Activated T-helper 2 cell treated with anti-CD3 and anti-CD28 coated beads, Interferon-gamma antibody, Interleukin-2, Interleukin-4, amounts not matched to agents 10 μg/mL and 5 μg/mL and 100 μg/mL, durations not matched to agents 14 hours and 24 hours and 36 hours (primary cell): Measurements from ENCODE around the gene ADGRB3. TPM values are rescaled to one million over a fixed set of nuclear protein-coding genes. Genes with fewer than 3 reads are reported as not detected.

Experiments
- DNase-seq: peaks from one replicate; pipeline ENCODE4 v3.0.0; 2021; ENCODE audit warnings: low spot score
- H3K27ac Mint-ChIP-seq: one replicate; pipeline ENCODE4 v1.8.0; 2021; ENCODE audit warnings: mixed read lengths
- H3K27me3 Mint-ChIP-seq: one replicate; pipeline ENCODE4 v1.8.0; 2021; ENCODE audit warnings: low read depth, mixed read lengths
- H3K36me3 Mint-ChIP-seq: one replicate; pipeline ENCODE4 v1.8.0; 2021; ENCODE audit warnings: low read depth, mixed read lengths
- H3K4me1 Mint-ChIP-seq: one replicate; pipeline ENCODE4 v1.8.0; 2021; ENCODE audit warnings: low read depth, mixed read lengths
- H3K4me3 Mint-ChIP-seq: one replicate; pipeline ENCODE4 v1.8.0; 2021; ENCODE audit warnings: low read depth, mild to moderate bottlenecking, moderate library complexity, mixed read lengths
- H3K9me3 Mint-ChIP-seq: one replicate; pipeline ENCODE4 v1.8.0; 2021; ENCODE audit warnings: mixed read lengths
- intact Hi-C: fragments of 100-400 bp; cut with micrococcal nuclease; formaldehyde crosslinking; loops from one replicate; pipeline ENCODE4 v1.15.1; 2023
- total RNA-seq: library from RNA; stranded (reverse); gene quantifications from 2 replicates; pipeline ENCODE4 v1.2.3, GENCODE V29; 2022

Gene ADGRB3
- total RNA-seq, 1 donor from 2014 or later, result 0.14 TPM

DNA sequence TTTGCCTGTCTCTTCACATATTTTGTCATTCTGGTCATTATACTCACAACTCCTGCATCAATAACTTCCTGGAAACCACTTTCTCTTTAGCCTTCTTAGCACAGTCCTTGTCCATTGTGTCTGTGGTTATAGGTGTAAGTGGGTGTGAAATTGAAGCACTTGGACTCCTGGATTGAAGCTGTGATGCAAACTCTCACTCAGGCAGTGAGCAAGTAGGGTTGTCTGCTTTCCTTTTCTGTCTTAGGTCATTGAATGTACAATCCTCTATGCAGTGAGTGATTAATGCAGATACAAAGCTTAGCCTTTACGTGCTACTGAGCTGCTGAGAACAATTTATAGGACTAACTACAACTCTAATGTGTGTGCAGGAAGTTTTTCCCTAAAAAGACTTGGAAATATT lies 54.8 kb downstream of the ADGRB3 start:
- Mint-ChIP-seq H3K27ac (no peak overlapping the region), H3K4me1 (no peaks in the 10 kb centered on the region), H3K4me3 (no peak overlapping the region), H3K9me3 (no peaks in the 10 kb centered on the region), H3K36me3 (no peaks in the 10 kb centered on the region), H3K27me3 (no peaks in the 10 kb centered on the region)
- DNase-seq, result no peak
- intact Hi-C loops, result no loop called here

DNA sequence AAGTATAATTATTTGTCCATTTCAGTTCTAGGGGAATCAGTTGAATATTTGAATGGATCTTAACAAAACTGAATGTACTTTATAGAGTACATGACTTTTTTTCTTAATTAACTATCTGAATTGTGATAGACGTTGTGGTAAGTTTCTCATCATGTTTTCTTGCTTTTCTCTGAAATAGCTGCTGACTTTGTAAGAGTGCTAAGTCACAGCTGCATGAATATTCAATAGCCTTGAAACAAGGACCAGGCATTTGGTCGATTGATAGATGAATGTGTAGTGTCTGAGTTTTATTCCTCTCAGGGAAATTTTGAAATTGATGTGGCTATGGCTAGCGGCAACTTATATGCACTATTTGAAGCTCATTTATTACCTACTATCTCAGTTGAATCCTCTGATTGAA lies 56.0 kb downstream of the ADGRB3 start:
- Mint-ChIP-seq H3K4me3 (no peak overlapping the region), H3K27ac (no peak overlapping the region), H3K9me3 (no peaks in the 10 kb centered on the region), H3K4me1 (no peaks in the 10 kb centered on the region), H3K27me3 (no peaks in the 10 kb centered on the region), H3K36me3 (no peaks in the 10 kb centered on the region)
- intact Hi-C loops, result no loop called here
- no peak for DNase-seq

DNA sequence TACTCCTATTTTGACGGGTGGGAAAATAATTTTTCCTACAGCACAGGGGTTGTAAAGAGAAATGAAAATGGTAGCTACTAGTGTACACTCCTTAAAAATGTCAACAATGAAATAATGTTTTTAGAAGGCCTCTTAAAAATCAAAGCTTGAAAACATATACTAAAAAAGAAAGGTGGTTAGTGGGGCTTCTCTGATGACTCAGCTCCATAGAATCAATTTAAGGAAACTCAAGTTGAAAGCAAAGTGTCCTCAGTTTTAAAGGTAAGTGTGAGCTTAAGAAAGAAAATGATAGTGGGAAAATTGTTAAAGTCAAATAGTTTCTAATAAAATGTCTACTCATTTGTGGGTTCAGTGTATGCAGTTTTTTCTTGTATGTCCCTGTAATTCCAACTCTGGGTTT lies 58.2 kb downstream of the ADGRB3 start:
- no peaks in the 10 kb centered on the region for H3K4me1 Mint-ChIP-seq
- no peaks in the 10 kb centered on the region for H3K9me3 Mint-ChIP-seq
- intact Hi-C loops, result no loop called here
- H3K36me3 Mint-ChIP-seq, result no peaks in the 10 kb centered on the region
- H3K27me3 Mint-ChIP-seq, result no peaks in the 10 kb centered on the region
- DNase-seq, result no peak
- no peak overlapping the region for H3K4me3 Mint-ChIP-seq
- no peak overlapping the region for H3K27ac Mint-ChIP-seq

DNA sequence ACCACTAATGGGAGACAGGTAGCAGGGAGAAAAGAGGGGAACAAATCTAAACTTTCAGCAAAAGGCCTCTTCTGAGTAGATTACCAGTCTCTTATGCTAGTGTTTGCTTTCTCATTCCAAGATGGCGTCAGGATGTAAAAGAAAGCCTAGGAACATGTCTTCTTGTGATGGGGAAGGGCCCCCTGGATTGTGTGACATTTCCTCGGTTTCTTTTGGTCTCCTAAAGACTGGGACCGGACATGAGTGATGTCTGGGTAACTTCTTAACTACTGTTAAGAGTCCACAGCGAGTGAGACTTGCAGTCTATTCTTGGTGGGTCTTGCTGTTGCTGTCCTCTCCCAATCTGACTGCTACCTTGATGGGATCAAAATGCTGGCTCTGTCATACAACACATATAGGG lies 60.3 kb downstream of the ADGRB3 start:
- intact Hi-C loops, result no loop called here
- DNase-seq, result no peak
- Mint-ChIP-seq H3K4me1 (no peaks in the 10 kb centered on the region), H3K27me3 (no peaks in the 10 kb centered on the region), H3K4me3 (no peak overlapping the region), H3K9me3 (no peaks in the 10 kb centered on the region), H3K27ac (no peak overlapping the region), H3K36me3 (no peaks in the 10 kb centered on the region)

DNA sequence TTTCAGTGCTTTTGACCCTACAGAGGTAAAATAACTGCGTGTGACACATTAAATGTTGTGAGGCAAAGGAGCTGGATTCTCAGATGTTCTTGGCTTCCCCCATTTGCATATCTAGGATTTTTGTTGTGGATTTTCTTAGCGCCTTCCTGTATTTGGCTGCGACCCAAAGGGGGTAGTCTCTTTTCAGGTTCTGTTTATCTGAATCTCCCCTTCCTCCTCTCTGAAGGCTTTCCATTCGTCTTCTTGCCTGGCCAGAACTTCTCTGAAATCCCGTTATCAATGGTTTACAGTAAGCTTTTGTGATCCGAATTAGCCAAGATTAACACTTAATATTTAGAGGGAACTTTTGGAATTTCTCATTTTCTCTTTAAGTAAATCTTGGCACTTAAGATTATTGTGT lies 60.8 kb downstream of the ADGRB3 start:
- no peaks in the 10 kb centered on the region for H3K4me1 Mint-ChIP-seq
- H3K36me3 Mint-ChIP-seq, result no peaks in the 10 kb centered on the region
- no peak for DNase-seq

DNA sequence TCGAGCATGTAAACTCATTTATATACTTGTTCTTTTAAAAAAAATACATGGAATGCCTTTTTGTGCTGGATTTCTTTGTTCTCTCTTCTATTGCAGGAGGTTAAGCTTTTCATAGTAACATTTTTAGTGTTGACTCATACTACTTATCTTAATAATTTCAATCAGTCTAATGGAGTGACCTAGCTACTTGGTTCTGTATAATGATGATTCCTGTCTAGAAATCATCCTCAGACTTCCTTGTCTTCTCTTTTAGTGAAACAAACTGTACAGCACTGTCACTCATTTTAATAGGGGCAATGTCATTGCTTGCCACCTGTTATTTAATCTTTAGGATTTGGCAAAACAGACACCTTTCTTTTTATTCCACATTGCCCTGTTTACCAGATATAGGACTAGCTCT lies 62.3 kb downstream of the ADGRB3 start:
- no peak overlapping the region for H3K27ac Mint-ChIP-seq
- H3K36me3 Mint-ChIP-seq, result no peaks in the 10 kb centered on the region
- DNase-seq, result no peak
- no peaks in the 10 kb centered on the region for H3K4me1 Mint-ChIP-seq
- intact Hi-C loops, result no loop called here
- no peak overlapping the region for H3K4me3 Mint-ChIP-seq
- H3K27me3 Mint-ChIP-seq, result no peaks in the 10 kb centered on the region
- H3K9me3 Mint-ChIP-seq, result no peaks in the 10 kb centered on the region

More for the DNA sequence above, 60.8 kb downstream of the ADGRB3 start:
- Mint-ChIP-seq H3K27me3 (no peaks in the 10 kb centered on the region), H3K9me3 (no peaks in the 10 kb centered on the region), H3K27ac (no peak overlapping the region), H3K4me3 (no peak overlapping the region)
- intact Hi-C loops, result no loop called here

DNA sequence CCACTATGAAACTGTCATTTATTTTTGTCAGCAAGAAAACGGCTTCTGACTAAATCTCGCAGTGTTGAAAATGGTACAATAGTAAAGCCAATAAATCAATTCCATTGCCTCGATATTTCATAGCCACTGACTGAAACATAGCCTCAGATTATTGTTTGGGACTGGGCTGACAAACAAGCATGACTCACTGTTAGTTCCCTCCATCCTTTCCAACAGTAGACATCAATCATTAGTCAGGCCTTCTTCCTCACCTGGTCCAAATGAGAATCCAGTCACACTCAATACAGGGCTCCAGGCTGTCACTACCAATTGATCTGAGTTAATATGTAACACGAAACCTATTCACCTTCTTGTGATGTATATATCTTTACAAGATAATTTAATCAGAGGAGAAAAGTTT lies 66.1 kb downstream of the ADGRB3 start:
- Mint-ChIP-seq H3K4me1 (no peaks in the 10 kb centered on the region), H3K27me3 (no peaks in the 10 kb centered on the region), H3K27ac (no peak overlapping the region), H3K4me3 (no peak overlapping the region), H3K9me3 (no peaks in the 10 kb centered on the region), H3K36me3 (no peaks in the 10 kb centered on the region)
- no peak for DNase-seq
- intact Hi-C loops, result no loop called here

DNA sequence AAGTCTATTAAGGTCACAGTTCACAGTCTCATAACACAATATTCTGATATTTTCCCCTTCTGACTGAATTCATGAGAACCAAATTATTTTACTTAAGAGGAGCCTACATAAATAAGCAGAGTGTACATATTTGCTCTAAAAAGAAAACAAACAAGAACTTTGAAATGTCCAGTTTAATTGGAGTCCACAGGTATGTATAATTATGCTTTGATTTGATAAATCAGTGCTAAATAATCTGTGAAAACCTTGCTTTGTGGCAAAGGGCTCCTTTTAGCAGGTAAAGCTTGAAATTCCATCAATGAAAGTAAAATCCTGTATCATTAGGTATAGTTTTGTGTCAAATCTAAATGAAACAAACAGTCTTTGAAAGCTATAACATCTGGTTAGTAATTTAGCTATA lies 69.4 kb downstream of the ADGRB3 start:
- Mint-ChIP-seq H3K27ac (no peak overlapping the region), H3K9me3 (no peaks in the 10 kb centered on the region), H3K27me3 (no peaks in the 10 kb centered on the region), H3K36me3 (no peaks in the 10 kb centered on the region), H3K4me3 (no peak overlapping the region), H3K4me1 (no peaks in the 10 kb centered on the region)
- no peak for DNase-seq
- intact Hi-C loops, result no loop called here

DNA sequence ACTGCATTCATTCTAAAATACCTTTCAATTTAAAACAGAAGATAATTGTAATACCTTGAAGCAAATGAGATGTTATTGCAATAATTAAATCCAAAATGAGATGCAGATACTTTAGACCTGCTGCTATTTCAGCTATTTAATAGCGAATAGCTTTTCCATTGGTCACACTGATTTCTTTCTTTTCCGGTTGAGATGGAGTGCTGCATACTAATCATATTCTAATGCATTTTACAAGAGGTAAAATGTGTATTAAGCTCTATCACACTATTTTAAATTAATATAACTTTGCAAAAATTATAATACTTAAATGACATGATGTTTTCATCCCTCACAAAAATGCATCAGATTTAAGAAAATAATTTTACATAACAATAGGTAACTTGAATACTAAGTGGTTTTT lies 74.0 kb downstream of the ADGRB3 start:
- Mint-ChIP-seq H3K27ac (no peak overlapping the region), H3K27me3 (no peaks in the 10 kb centered on the region), H3K9me3 (no peaks in the 10 kb centered on the region), H3K36me3 (no peaks in the 10 kb centered on the region), H3K4me1 (no peaks in the 10 kb centered on the region), H3K4me3 (no peak overlapping the region)
- intact Hi-C loops, result no loop called here
- no peak for DNase-seq

DNA sequence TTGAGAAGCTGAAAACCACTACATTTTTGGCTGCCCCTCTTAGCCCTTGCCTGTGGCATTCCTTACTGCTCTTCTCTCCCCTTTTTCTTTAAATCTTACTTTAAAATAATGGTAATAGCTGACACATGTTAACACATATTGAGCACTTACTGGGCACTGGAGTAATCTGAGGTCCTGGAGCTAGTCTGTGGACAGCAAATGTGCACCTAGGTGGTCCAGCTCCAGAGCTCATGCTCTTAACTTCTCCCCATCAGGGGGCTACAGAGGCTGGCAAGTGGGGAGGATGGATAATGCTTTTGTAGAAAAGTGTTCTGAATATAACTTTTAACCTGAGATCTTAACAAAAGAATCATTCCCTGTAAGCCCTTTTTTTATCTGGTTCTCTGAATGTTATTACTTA lies 74.8 kb downstream of the ADGRB3 start:
- H3K27me3 Mint-ChIP-seq, result no peaks in the 10 kb centered on the region
- DNase-seq, result no peak
- no peaks in the 10 kb centered on the region for H3K9me3 Mint-ChIP-seq
- H3K4me1 Mint-ChIP-seq, result no peaks in the 10 kb centered on the region
- intact Hi-C loops, result no loop called here
- H3K27ac Mint-ChIP-seq, result no peak overlapping the region
- H3K4me3 Mint-ChIP-seq, result no peak overlapping the region
- H3K36me3 Mint-ChIP-seq, result no peaks in the 10 kb centered on the region

DNA sequence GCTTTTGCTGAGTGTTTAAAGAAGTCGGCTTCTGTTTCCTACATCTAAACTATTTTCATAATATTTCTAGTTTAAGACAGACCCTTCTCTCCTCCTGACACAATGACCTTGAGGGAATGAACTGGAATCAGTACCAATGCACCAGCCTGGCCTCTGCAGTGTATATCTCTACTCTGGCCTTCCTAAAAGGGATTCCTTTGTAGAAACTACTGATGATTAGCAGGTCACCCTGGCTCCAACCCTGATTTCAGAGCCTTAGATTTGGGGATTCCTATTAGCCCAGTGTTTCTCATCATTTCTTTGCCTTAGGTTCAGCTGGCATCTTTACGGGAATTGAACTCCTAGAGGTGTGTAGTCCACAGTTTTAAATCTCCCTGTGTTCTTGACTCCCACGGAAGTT lies 75.4 kb downstream of the ADGRB3 start:
- intact Hi-C loops, result no loop called here
- no peak overlapping the region for H3K27ac Mint-ChIP-seq
- no peaks in the 10 kb centered on the region for H3K27me3 Mint-ChIP-seq
- DNase-seq, result no peak
- H3K9me3 Mint-ChIP-seq, result no peaks in the 10 kb centered on the region
- no peaks in the 10 kb centered on the region for H3K4me1 Mint-ChIP-seq
- H3K36me3 Mint-ChIP-seq, result no peaks in the 10 kb centered on the region
- no peak overlapping the region for H3K4me3 Mint-ChIP-seq

DNA sequence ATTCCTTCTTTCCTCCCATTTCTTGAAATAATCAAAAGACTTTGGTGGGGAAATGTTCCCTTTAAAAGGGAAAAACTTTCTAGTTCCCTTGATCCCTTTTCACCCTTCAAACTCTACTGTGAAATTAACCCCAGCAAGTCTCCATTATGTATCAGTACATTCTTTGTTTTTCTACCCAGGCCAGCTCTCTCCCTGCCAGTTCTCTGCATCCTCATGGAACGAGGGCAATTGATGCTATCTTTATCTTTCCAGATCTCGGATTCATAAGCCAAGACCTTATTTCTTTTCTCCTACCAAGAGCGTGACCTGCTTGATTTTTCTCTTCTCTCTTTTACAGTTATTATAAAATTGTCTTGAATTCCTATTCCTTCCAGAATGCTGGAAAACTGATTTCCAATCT lies 75.8 kb downstream of the ADGRB3 start:
- Mint-ChIP-seq H3K9me3 (no peaks in the 10 kb centered on the region), H3K27me3 (no peaks in the 10 kb centered on the region), H3K4me1 (no peaks in the 10 kb centered on the region), H3K4me3 (no peak overlapping the region), H3K27ac (no peak overlapping the region), H3K36me3 (no peaks in the 10 kb centered on the region)
- DNase-seq, result no peak
- intact Hi-C loops, result no loop called here

DNA sequence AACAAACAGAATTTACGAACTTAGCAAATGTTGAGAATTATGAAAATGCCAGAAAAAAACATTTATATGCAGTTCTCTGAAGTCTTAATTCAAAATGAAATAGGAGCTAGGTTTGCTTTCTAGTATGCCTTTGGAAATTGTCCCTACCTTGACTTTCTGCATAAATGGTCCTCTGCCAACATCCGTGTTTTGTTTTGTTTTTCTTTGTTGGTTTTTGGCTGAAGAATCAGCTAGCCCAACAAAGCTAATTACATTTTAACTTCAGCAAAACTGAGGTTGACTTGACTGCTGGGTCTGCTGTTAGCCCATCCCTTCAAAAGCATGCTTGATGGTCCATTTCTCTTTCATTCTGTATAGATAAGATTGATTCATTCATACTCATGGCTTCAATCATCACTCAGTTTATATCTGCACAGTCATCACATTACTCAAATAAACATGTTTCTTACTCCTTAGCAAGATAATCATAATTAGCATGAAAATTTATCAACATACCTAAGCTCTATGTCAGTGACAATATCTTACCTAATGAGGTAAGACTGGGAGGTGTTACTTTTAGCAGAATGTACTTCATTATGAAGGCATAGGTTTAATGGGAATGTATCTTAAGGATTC lies 76.4 kb downstream of the ADGRB3 start:
- no peak overlapping the region for H3K27ac Mint-ChIP-seq
- H3K27me3 Mint-ChIP-seq, result no peaks in the 10 kb centered on the region
- H3K4me3 Mint-ChIP-seq, result no peak overlapping the region
- no peaks in the 10 kb centered on the region for H3K36me3 Mint-ChIP-seq
- intact Hi-C loops, result no loop called here
- H3K4me1 Mint-ChIP-seq, result no peaks in the 10 kb centered on the region
- H3K9me3 Mint-ChIP-seq, result no peaks in the 10 kb centered on the region
- no peak for DNase-seq

DNA sequence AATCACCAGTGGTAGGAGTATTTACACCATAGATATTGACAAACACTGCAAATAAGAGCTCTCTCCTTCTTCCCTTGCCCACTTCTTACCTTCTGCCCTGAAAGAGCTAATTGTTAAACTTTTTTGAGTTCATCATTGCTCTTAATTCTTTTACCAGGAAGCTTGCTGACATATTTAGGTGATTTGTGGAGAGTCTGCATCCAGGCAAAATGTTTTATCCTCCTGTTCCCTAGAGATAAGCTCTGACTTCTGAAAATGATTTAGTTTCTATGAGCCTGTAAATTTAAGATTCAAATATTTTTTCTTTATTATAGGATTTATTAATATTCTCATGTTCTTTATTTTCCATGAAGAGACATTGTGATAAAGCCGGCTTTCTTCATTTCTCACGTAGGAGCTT lies 81.5 kb downstream of the ADGRB3 start:
- intact Hi-C loops, result no loop called here
- no peak overlapping the region for H3K4me3 Mint-ChIP-seq
- no peak overlapping the region for H3K27ac Mint-ChIP-seq
- no peaks in the 10 kb centered on the region for H3K36me3 Mint-ChIP-seq
- H3K9me3 Mint-ChIP-seq, result no peaks in the 10 kb centered on the region
- H3K4me1 Mint-ChIP-seq, result no peaks in the 10 kb centered on the region
- DNase-seq, result no peak
- H3K27me3 Mint-ChIP-seq, result no peaks in the 10 kb centered on the region
